GM19438 (cell line): ENCODE measurements around the gene TFAM.

Source experiments
- ATAC-seq: cut with Tn5 transposase; IDR thresholded peaks from one replicate; pipeline ENCODE4 v1.9.1; 2021; ENCODE audit warnings: low read depth; ENCODE audit not compliant: unreplicated experiment

TFAM gene

DNA sequence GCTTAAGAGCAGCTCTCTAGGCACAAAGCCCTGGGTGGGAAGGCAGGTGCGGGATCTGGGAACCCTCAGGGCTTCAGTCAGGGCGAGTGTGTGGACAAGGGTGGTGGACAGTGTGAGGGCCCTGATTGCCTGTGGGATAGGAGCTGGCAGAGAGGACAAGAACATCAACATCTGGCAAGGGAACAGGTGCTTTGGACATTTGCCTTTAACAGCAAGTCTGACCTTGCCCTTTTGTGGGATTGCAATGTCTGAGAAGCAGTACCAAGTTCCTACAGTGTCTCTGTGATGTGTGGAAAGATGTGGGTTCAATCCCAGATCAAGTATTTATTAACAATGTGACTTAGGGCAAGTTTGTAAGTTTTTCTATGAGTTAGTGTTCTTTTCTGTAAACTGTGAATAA is 46.7 kb downstream of the TFAM start:
- ATAC-seq = no peak

DNA sequence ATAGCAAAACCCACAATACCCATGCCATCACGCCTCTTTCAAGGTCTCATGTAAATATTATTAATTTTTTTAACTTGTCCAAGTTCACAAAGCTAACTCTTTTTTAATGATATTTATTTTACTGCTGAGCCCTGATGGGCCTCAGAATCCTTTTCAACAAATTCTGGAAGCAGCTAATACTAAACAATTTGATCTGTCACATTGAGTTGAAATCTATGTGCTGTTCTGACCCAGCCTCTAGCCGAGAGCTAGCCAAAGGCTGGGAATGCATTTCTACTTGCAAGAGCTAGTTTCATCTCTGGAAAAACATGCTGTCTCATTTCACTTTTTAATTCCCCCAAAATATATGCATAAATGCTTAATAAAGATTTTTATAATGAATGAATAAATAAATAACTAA is 47.9 kb downstream of the TFAM start:
- no peak for ATAC-seq

DNA sequence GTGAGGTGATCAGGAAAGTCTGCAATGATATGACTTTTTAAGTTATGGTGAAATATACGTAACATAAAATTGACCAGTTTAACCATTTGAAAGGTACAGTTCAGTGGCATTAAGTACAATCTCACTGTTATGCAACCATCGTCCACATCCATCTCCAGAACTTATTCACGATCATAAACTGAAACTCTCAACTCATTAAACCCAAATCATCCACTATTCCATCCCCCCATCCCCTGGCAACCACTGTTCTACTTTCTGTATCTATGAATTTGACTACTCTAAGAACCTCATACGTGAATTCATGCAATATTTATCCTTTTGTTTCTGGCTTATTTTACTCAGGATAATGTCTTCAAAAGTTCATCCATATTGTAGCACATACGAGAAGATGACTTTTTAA is 48.4 kb downstream of the TFAM start:
- no peak for ATAC-seq

DNA sequence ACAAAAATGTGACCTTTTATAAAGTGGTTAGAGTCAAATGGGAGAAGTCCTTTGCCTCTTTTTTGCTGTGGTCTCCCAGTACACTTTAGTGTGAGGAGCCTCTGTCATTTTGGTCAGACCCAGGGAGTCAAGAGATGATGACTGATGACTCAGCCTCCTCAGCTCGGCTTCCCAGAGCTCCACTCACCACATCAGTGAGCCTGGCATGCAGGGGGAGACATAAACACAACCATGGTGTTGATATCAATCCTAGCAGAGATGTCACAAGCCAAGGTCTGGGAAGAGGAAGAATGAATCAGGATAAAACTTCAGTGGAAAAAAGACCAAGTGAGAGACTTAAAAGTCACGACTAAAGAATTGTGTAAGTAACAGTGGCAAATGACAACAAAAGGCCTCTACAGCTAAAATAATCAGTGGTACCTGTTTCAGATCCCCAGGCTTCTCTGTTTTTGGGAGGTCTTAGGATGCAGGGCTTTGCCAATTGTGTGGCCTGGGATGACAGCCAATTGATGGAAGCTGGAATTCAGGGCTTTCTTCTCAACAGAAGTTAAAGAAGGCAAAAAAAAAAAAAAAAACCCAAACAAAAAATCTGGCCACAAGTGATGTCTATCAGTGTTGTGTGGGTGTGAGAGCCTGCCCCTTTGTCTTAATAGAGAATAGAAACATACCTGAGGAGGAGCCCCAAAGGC is 50.2 kb downstream of the TFAM start:
- ATAC-seq = no peak

GRCh38 chr10:58436071-58436470 is 50.9 kb downstream of the TFAM start:
- no peak for ATAC-seq

DNA sequence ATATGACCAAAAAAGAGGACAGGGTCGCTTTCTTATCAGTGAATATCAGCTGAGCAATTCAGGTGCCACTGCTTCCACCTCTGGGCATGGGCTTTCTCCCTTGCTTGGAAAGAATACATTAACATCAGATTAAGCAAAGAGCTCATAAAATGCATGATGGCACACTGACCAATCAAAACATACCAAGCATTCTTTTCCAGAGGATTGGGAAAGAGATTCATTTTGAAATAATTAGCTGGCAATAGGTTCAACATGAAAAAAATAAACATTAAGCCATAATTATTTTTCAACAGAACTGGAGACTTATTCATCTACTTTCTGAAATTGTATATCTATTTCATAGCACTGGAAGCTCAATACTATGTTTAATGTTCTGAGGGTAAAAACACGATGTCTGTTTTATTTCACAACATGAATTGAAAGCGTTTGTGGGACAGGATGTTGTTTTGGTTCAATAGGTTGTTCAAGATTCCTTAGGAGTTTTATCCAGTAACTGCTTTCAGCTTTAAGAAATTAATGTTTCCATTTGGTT is 53.2 kb downstream of the TFAM start:
- no peak for ATAC-seq

DNA sequence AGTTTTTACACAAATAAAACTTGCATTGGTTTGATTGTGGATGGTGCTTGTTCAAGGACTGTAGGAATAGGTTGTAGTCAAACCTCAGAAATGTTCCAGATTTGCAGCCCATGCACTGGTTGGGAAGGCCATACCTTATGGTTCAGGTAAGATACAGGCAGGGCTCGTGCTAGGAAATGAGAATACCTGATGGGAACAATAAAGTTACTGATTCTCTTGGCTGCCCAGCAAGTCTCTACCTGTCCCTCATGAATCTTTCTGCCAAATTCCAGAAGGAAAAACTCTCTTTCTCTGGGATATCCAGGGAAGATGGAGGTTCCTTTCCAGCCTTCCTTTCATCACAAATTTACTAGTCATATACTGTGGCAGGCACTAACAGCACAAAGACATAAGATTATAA is 53.8 kb downstream of the TFAM start:
- no peak for ATAC-seq

DNA sequence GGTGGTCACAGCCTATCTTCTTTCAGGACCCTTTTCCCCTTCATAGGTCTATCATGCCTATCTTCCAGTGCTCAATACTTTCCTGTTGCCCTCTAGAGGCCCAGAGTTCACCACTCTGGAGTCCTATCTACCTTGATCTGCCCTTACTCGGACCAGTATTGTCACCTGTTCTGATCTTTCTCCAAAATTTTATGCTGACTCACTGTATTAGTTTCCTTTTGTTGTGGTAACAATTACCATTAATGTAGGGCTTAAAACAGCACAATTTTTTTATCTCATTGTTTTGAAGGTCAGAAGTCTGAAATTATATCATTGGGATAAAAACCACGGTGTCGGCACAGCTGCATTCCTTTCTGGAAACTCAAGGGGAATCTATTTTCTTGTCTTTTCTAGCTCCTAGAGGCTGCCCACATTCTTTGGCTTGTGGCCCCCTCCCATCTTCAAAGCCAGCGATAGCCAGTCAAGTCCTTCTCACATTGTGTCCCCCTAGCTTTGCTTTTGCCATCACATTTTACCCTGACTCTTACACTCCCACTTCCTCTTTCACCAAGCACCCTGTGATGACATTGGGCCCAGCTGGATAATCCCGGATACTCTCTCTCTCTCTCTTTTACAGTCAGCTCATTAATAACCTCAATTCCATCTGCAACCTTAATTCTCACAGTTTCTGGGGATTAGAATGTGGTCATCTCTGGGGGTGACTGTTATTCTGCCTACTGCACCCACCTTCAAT is 54.6 kb downstream of the TFAM start:
- no peak for ATAC-seq

- no peak for ATAC-seq
These were observed 55.3 kb downstream of the TFAM start for GRCh38 chr10:58440484-58440883.

- ATAC-seq = no peak
These were observed 59.1 kb downstream of the TFAM start for GRCh38 chr10:58444321-58444720.

DNA sequence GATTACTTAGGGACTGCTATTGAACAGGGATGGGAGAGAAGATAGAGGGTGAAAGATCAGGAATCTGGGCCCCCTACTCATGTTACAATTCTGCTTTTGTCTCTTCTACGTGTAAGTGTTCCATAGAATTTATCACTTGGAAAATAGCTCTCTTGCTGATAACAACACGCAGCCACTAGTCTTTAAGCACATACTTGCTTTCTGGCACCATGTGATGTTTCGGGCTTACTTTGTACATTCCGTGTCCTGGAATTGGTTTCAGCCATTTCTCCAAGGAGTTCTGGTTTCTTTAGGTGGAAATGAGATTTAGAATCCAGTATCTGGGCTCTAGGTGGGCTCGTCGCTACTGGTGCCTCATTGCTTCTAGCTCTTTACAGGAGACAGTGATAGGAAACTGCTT is 59.7 kb downstream of the TFAM start:
- ATAC-seq = no peak

DNA sequence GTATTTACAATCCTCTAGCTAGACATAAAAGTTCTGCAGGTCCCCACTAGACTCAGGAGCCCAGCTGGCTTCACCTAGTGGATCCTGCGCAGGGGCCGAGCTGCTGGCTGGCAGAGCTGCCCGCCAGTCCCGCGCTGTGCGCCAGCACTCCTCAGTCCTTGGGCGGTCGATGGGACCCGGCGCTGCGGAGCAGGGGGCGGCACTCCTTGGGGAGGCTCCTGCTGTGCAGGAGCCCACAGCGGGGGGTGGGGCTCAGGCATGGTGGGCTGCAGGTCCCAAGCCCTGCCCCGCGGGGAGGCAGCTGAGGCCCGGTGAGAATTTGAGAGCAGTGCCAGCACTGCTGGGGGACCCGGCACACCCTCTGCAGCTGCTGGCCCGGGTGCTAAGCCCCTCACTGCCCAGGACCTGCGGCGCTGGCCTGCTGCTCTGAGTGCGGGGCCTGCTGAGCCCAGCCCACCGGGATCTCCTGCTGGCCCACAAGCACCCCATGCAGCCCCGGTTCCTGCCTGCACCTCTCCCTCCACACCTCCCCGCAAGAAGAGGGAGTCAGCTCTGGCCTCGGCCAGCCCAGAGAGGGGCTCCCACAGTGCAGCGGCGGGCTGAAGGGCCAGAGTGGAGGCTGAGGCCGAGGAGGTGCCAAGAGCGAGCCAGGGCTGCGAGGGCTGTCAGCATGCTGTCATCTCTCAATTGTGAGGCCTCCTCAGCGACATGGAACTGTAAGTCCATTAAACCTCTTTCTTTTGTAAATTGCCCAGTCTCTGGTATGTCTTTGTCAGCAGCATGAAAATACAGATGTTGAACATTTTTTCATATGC is 63.1 kb downstream of the TFAM start:
- ATAC-seq = no peak
